Hypothalamus (tissue), 51 donors: ENCODE data around the gene PDE10A.
"Not testable (repeated sequence)": the region's sequence is repeated elsewhere in the genome, so short reads cannot be mapped to it uniquely, and the experiment has no call there.

Experiments used
- DNase-seq, 51 donors: peaks; one replicate each; lab custom pipeline; 2025; lab: John Stamatoyannopoulos, UW

The PDE10A gene

DNA sequence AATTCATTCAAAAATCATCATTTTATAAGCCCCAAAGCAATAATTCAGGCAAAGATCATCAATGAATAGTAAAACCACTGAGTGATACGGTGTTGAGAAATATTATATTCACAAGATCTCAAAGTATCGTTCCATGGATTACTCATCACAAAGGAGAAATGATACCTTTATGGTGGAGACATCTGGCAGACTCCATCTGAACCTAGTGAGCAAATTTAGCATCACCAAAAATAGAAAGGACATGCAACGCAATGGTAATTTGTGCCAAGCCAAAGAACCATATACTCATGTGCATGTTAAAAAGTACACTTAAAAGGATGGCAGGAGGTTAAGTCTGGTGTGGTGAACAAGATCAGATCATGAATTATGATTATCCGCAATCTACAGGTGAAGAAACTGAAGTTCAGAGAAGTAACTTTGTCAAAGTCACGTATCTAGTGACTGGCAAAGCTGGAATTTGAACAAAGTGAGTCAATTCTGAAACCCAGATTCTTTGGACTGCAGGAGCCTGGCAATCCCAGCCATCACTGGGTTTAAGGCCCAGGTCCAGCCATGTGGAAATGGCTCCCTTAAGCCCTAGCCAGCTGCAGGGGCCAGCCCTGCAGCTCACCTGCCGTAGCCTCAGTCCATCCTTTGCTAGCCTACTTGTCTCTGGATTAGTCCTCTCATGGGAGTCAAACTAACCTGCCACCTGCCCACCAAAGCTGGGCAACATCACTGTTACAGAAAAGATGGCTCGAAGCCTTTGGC is 68.3 kb downstream of the PDE10A start:
- DNase-seq: no peak

GRCh38 chr6:165592947-165593346 is 70.1 kb downstream of the PDE10A start:
- DNase-seq: not testable (repeated sequence)

DNA sequence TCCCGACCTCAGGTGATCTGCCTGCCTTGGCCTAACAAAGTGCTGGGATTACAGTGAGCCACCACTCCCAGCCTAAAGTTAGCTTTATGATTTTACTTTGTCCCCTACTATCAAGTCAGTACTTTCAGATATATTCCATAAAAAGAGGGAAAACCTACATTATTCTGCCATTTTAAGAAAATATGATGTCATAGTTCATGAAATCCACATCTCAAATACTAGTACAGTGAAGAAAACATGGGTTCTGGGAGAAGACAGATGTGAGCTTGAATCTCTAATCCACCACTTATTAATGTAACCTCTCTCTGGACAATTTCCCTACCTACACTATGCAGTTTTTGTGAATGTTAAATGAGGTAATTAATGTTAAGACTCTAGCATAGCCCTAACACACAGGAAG is 74.5 kb downstream of the PDE10A start:
- DNase-seq: no peak

DNA sequence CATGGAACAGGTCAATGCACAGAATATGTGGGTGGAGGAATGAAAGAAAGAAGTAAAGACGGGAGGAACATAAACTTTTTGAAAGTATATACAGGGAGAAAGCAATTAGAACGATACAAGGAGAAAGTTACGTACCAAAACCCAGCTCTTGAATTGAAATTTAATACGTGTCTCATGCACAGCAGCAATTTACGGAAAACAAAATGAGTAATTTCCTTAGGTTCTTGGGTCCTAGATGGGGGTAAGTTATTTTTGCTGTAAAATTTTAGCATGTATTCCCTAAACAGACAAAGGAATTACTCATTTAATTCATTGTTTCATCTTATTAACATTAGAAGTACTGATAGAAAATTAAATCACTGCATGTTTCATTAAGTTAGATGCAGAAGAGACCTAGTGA is 75.8 kb downstream of the PDE10A start:
- no peak for DNase-seq

GRCh38 chr6:165586706-165587105 is 76.3 kb downstream of the PDE10A start:
- DNase-seq: no peak

GRCh38 chr6:165585060-165585459 is 78.0 kb downstream of the PDE10A start:
- no peak for DNase-seq

GRCh38 chr6:165584541-165584940 is 78.5 kb downstream of the PDE10A start:
- DNase-seq: no peak

- DNase-seq: peak in 1 of 51 donors; percentile 44
Measured at GRCh38 chr6:165581678-165582077, 81.4 kb downstream of the PDE10A start.

- no peak for DNase-seq
Measured at GRCh38 chr6:165580136-165580535, 82.9 kb downstream of the PDE10A start.

GRCh38 chr6:165579151-165579550 is 83.9 kb downstream of the PDE10A start:
- DNase-seq: no peak

DNA sequence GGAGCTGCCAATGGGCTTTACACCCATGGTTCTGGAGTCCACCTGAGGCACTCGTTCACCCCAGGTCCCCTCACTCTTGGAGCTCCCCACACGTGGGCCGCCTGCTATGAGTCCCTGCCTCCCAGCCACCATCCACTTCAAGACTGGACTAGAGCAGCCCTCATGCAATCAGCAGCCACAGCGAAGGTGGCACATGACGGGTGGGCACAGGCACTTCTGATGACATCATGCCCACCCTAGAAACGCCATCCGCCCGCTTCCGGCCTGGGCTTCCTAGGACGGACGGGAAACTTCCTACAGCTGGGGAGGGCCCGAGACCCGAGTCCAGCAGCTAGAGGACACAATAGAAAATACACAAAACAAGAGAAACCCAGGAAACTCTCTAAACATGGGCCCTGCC is 85.5 kb downstream of the PDE10A start:
- no peak for DNase-seq

- DNase-seq: no peak
Measured at GRCh38 chr6:165575158-165575549, 87.9 kb downstream of the PDE10A start.

- DNase-seq: no peak
Measured at GRCh38 chr6:165574220-165575157, 88.6 kb downstream of the PDE10A start.

DNA sequence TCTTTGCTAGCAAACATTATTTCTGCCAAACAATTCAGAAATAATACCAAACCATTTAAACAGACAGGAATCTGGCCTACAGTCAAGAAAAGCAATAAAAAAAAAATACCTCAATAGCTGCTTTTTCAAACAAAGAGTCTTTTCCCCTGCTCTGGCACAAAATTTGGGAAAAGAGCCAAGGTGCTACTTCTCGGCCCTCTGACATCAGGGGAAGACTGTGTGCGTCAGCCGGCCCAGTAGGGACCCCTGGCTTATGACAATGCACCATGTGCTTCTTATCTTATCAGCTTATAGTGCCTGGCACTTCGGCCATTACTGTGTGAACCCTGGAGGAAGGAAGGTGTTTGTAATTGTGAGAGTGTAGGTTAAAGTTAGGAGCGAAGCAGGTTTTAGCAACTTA is 89.4 kb downstream of the PDE10A start:
- peak in 7 of 51 donors; percentile 2 to 17 (median 4) for DNase-seq

GRCh38 chr6:165571721-165572132 is 91.3 kb downstream of the PDE10A start:
- DNase-seq: no peak

- DNase-seq: no peak
Measured at GRCh38 chr6:165571068-165571682, 91.9 kb downstream of the PDE10A start.

DNA sequence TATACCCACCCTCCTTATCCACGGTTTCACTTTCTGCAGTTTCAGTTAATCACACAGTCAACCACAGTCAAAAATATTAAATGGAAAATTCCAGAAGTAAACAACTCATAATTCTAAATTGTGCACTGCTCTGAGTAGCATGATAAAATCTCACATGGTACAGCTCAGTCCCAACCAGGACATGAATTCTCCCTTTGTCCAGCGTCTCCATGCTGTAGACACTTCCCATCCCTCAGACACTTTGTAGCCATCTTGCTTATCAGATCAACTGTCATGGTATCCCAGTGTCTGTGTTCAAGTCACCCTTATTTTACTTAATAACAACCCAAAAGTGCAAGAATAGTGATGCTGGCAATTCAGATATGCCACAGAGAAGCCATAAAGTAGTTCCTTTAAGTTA is 94.7 kb downstream of the PDE10A start:
- no peak for DNase-seq

DNA sequence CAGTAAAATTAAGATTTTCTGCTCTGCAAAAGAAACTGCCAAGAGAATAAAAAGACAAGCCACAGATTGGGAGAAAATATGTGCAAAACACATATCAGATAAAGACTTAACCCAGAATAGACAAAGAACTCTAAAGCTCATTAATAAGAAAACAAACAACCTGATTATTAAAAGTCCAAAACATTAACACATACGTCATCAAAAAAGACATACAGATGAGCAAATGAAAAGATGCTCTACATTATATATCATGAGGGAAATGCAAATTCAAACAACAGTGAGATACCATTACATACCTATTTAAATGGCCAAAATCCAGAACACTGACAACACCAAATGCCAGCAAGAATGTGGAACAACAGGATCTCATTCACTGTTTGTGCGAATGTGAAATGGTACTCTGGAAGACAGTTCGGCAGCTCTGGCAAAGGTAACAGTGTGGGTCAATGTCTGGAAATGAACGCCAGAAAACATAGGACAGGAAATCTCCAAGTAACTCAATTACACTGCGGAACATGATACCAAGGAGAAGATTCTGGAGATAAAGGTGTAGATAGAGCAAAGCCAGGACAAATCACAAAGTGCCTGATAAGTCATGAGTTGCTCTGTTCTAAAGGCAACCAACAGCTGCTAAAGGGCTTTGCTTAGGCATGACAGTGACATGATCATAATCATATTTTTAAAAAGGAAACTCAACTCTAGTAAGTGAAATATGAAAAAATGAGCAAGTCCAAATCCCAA is 96.8 kb downstream of the PDE10A start:
- no peak for DNase-seq

DNA sequence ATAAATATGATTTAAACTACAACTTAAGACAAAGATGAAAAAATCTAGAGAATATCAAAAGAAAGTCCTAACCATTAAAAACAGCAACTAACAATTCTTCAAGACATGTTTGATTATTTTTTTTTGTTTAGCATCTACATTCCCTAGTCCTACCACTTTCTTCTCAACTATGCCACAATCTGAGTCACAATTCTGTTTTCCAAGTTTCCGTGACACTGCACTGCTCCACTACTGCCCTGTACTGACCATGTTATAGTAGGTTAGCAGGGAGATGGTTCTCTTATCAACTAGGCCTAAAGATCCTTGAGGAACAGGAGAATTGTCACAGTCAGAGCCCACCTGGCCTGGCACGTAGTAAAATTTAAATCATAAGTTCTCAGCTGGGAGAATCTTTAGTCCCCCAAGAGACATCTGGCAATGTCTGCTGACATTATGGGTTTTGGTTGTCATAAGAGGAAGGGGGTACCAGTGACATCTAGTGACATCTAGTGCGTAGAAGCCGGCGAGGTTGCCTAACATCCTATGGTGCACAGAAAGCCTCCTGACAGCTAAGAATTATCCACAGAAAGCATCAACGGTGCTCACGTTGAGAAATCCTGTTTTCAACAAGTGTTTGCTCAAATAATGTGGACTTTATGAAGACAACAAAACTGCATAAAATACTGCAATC is 100.5 kb downstream of the PDE10A start:
- peak in 4 of 51 donors; percentile 7 to 23 (median 16) for DNase-seq

DNA sequence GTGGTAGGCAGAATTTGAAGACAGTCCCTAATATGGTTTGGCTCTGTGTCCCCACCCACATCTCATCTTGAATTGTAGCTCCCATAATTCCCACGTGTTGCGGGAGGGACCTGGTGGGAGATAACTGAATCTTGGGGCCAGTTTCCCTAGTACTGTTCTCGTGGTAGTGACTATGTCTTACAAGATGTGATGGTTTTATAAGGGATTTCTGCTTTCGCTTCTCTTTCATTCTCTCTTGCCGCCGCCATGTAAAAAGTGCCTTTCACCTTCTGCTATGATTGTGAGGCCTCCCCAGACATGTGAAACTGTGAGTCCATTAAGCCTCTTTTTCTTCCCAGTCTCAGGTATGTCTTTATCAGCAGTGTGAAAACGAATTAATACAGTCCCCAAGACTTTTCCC is 103.4 kb downstream of the PDE10A start:
- DNase-seq: no peak
